OCI-LY1 (cell line): ENCODE results near the gene PICALM.
A peak's percentile ranks its signal among the peaks of the same experiment; 100 is the strongest.

Source experiments
- H2AFZ ChIP-seq: fragments of 200-600 bp; sonication (generic), shearing (Covaris generic); 2 replicates; pipeline ENCODE4 v1.6.0; 2014; ENCODE audit warnings: antibody characterized with exemption, mild to moderate bottlenecking, low read length
- H3F3A ChIP-seq: fragments of 200-600 bp; sonication (generic), shearing (Covaris generic); 2 replicates; pipeline ENCODE4 v1.6.0; 2014; ENCODE audit warnings: mild to moderate bottlenecking, antibody characterized with exemption, low read length, moderate library complexity; ENCODE audit not compliant: insufficient read depth
- H3K27ac ChIP-seq: fragments of 200-600 bp; sonication (generic); 2 replicates; pipeline ENCODE4 v1.5.1; 2014; ENCODE audit warnings: low read length, mixed run types, mild to moderate bottlenecking, low read depth; ENCODE audit not compliant: poor library complexity, severe bottlenecking
- H3K27me3 ChIP-seq: fragments of 200-600 bp; sonication (generic); 2 replicates; pipeline ENCODE4 v1.6.0; 2014; ENCODE audit warnings: antibody characterized with exemption, mild to moderate bottlenecking, low read length, moderate library complexity; ENCODE audit not compliant: insufficient read depth
- H3K36me3 ChIP-seq: fragments of 200-600 bp; sonication (generic); 2 replicates; pipeline ENCODE4 v1.6.1; 2014; ENCODE audit warnings: mild to moderate bottlenecking, antibody characterized with exemption, low read length, moderate library complexity, mixed read lengths; ENCODE audit not compliant: insufficient read depth
- H3K4me1 ChIP-seq: fragments of 200-600 bp; sonication (generic); 2 replicates; pipeline ENCODE4 v1.5.1; 2014; ENCODE audit warnings: mild to moderate bottlenecking, low read length, moderate library complexity; ENCODE audit not compliant: insufficient read depth, severe bottlenecking
- H3K4me2 ChIP-seq: fragments of 200-600 bp; sonication (generic), shearing (Covaris generic); 2 replicates; pipeline ENCODE4 v1.6.1; 2014; ENCODE audit warnings: low read length
- H3K4me3 ChIP-seq: fragments of 200-600 bp; sonication (generic); 2 replicates; pipeline ENCODE4 v1.5.1; 2014; ENCODE audit warnings: low read length, low read depth, mild to moderate bottlenecking, mixed read lengths; ENCODE audit not compliant: poor library complexity, severe bottlenecking
- H3K79me2 ChIP-seq: fragments of 200-600 bp; shearing (Covaris generic); 2 replicates; pipeline ENCODE4 v1.6.1; 2016; ENCODE audit warnings: mixed run types, low read length, mixed read lengths; ENCODE audit not compliant: insufficient read depth
- H3K9ac ChIP-seq: fragments of 200-600 bp; sonication (generic), shearing (Covaris generic); 2 replicates; pipeline ENCODE4 v1.6.1; 2014; ENCODE audit warnings: mild to moderate bottlenecking, low read length, mixed read lengths
- H3K9me2 ChIP-seq: fragments of 200-600 bp; sonication (generic), shearing (Covaris generic); 2 replicates; pipeline ENCODE4 v1.6.1; 2014; ENCODE audit warnings: low read depth, mild to moderate bottlenecking, low read length, mixed read lengths
- H3K9me3 ChIP-seq: fragments of 200-600 bp; shearing (Covaris generic); 2 replicates; pipeline ENCODE4 v1.6.1; 2014; ENCODE audit warnings: low read length, mixed read lengths
- H4K20me1 ChIP-seq: fragments of 200-600 bp; sonication (generic), shearing (Covaris generic); 2 replicates; pipeline ENCODE4 v1.6.0; 2016; ENCODE audit warnings: mild to moderate bottlenecking, low read length; ENCODE audit not compliant: insufficient read depth
- CTCF ChIP-seq: fragments of 200-600 bp; sonication (generic), shearing (Covaris generic); IDR thresholded peaks from 2 replicates; pipeline ENCODE4 v1.5.1; 2017; ENCODE audit warnings: mild to moderate bottlenecking, antibody characterized with exemption, low read length, moderate library complexity, mixed read lengths
- EZH2 ChIP-seq: fragments of 200-600 bp; sonication (generic), shearing (Covaris generic); IDR thresholded peaks from 2 replicates; pipeline ENCODE4 v1.8.0; 2017; ENCODE audit warnings: borderline replicate concordance, mixed run types, mild to moderate bottlenecking, antibody characterized with exemption, low read length, moderate library complexity, mixed read lengths

The PICALM gene

GRCh38 chr11:86072211-86072610 lies 3.3 kb upstream of the PICALM start:
- H3K9me2 ChIP-seq, result no peaks in the 10 kb centered on the region
- no peak overlapping the region for H3K4me2 ChIP-seq
- H3K4me1 ChIP-seq, result peaks cover 9% of the 10 kb centered on the region
- H3K9me3 ChIP-seq, result no peaks in the 10 kb centered on the region
- no peaks in the 10 kb centered on the region for H3K36me3 ChIP-seq
- no peaks in the 10 kb centered on the region for H3K27me3 ChIP-seq
- no peak for TF ChIP-seq EZH2
- no peak for TF ChIP-seq CTCF
- H4K20me1 ChIP-seq, result no peaks in the 10 kb centered on the region
- peaks cover 12% of the 10 kb centered on the region for H3K79me2 ChIP-seq
- 0 out of 2 replicates have a peak, but pooled peaks cover 3% of the 10 kb centered on the region for H3F3A ChIP-seq
- no peak overlapping the region for H3K9ac ChIP-seq
- no peak overlapping the region for H3K4me3 ChIP-seq
- H2AFZ ChIP-seq, result no peak overlapping the region
- H3K27ac ChIP-seq, result no peak overlapping the region

- peaks cover 30% of the 10 kb centered on the region for H3K79me2 ChIP-seq
- peaks cover 21% of the 10 kb centered on the region for H3K4me1 ChIP-seq
- no peak overlapping the region; the same call in 1 of the 2 replicates for H3K9ac ChIP-seq
- no peak for TF ChIP-seq CTCF
- H3K9me2 ChIP-seq, result no peaks in the 10 kb centered on the region
- 0 out of 2 replicates have a peak overlapping the region, but pooled peaks have one; percentile 76 for H2AFZ ChIP-seq
- no peaks in the 10 kb centered on the region for H3K36me3 ChIP-seq
- H3K4me2 ChIP-seq, result peak overlapping the region; percentile 70; the same call in 1 of the 2 replicates
- H3K9me3 ChIP-seq, result no peaks in the 10 kb centered on the region
- H4K20me1 ChIP-seq, result no peaks in the 10 kb centered on the region
- H3K27me3 ChIP-seq, result no peaks in the 10 kb centered on the region
- 0 out of 2 replicates have a peak, but pooled peaks cover 3% of the 10 kb centered on the region for H3F3A ChIP-seq
- peak overlapping the region; percentile 86 for H3K27ac ChIP-seq
- peak overlapping the region; percentile 75 for H3K4me3 ChIP-seq
Measured at GRCh38 chr11:86070142-86071056, 1.5 kb upstream of the PICALM start.

GRCh38 chr11:86069408-86070101 lies 671 bp upstream of the PICALM start:
- Histone ChIP-seq H3K4me3 (peak overlapping the region; percentile 75), H3K27ac (peak overlapping the region; percentile 86), H4K20me1 (no peaks in the 10 kb centered on the region), H2AFZ (peak overlapping the region; percentile 76), H3K4me1 (peaks cover 28% of the 10 kb centered on the region), H3K9me3 (no peaks in the 10 kb centered on the region), H3K4me2 (peak overlapping the region; percentile 70), H3K9ac (peak overlapping the region; percentile 68), H3F3A (0 out of 2 replicates have a peak, but pooled peaks cover 3% of the 10 kb centered on the region), H3K27me3 (no peaks in the 10 kb centered on the region), H3K9me2 (no peaks in the 10 kb centered on the region), H3K36me3 (no peaks in the 10 kb centered on the region), H3K79me2 (peaks cover 39% of the 10 kb centered on the region)
- TF ChIP-seq CTCF, result no peak
- TF ChIP-seq EZH2, result no peak
